GM18498 (cell line): Measurements from ENCODE around the gene CRB1.

Experiments used
- ATAC-seq: cut with Tn5 transposase; IDR thresholded peaks from one replicate; pipeline ENCODE4 v1.9.1; 2021; ENCODE audit warnings: mild to moderate bottlenecking, moderate library complexity; ENCODE audit not compliant: unreplicated experiment

The CRB1 gene

DNA sequence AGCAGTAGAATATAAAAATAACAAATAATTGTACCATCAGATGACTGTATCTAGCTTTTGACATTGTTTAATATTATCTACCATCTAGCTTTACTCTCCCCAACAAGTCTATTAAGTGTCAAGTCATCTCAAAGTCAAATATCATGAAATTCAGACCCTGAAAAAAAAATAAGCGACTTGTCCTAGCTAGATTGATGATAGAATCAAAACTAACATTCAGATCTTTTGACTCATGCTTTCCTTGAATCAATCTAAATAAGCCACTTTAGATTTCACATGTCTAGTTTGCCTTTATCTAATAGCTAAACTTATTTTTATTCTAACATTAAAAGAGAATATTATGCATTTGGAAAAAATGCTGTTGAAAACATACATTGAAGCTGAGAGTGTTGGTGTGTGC, 35.4 kb downstream of the CRB1 start:
- no peak for ATAC-seq

GRCh38 chr1:197304638-197305200, 36.7 kb downstream of the CRB1 start:
- no peak for ATAC-seq

GRCh38 chr1:197305925-197306324, 37.9 kb downstream of the CRB1 start:
- ATAC-seq = no peak

GRCh38 chr1:197306381-197307062, 38.5 kb downstream of the CRB1 start:
- no peak for ATAC-seq

DNA sequence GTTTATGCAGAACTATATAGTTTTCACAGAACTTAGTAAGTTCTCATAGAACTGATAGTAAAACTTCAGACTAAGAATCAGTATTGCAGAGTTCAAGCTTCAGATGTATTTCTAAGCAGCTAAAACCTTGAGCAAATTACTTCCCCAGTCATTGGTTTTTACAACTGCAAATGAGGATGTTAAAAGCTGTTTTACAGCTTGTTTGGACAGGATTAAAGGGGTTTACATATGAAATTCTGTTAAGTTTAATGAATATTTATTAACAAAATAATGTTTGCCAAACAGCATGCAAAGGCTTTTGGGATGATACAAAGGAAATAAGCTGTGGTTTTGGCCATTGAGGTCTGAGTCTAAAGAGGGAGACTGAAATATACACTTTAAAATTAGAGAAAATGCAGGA, 39.1 kb downstream of the CRB1 start:
- ATAC-seq = no peak

- no peak for ATAC-seq
Observed at GRCh38 chr1:197307551-197307950, 39.5 kb downstream of the CRB1 start.

DNA sequence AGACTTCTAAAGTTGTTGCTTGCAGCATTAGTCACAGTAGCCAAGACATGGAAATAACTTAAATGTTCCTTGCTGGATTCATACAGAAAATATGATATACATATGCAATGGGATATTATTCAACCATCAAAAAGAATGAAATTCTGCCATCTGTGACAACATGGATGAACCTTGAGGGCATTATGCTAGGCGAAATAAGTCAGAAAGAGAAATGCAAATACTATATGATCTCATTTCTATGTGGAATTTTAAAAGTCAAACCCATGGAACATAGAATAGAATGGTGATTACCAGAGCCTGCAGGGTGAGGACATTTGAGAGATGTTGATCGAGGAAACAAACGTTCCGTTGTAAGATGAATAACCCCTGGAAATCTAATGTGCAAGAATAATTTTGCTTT, 43.0 kb downstream of the CRB1 start:
- no peak for ATAC-seq

- no peak for ATAC-seq
Observed at GRCh38 chr1:197312163-197312562, 44.1 kb downstream of the CRB1 start.

GRCh38 chr1:197313713-197314112, 45.7 kb downstream of the CRB1 start:
- ATAC-seq = no peak

- no peak for ATAC-seq
Observed at GRCh38 chr1:197314682-197315081, 46.6 kb downstream of the CRB1 start.

- no peak for ATAC-seq
Observed at GRCh38 chr1:197319631-197320030, 51.6 kb downstream of the CRB1 start.

DNA sequence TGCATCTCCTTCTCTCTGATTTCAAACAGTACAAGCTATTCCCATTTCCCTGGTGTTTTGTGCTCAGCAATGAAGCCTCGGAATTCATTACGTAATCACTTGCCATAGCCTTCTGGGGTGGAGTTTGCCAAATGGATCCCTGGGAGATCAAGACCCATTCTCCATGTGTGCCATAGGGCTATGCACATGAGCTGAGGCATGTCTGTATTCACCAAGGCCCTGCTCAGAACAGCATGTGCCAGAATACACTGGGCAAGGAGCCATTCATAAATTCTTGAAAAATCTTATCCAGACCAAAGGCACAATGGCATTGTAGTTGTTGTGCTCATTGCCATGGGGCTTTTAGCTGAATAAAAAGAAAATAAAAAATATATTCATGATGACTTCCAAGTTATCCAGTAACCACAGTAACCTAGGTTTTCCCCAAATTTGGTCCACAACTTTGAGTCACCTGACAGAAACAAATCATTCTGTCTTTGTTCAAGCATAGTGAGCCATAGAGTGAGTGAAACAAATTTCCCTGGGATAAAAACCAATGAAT, 53.0 kb downstream of the CRB1 start:
- no peak for ATAC-seq

GRCh38 chr1:197321811-197322210, 53.8 kb downstream of the CRB1 start:
- ATAC-seq = no peak

GRCh38 chr1:197327776-197328364, 59.8 kb downstream of the CRB1 start:
- ATAC-seq = peak; percentile 56

- no peak for ATAC-seq
Observed at GRCh38 chr1:197330213-197330612, 62.2 kb downstream of the CRB1 start.

DNA sequence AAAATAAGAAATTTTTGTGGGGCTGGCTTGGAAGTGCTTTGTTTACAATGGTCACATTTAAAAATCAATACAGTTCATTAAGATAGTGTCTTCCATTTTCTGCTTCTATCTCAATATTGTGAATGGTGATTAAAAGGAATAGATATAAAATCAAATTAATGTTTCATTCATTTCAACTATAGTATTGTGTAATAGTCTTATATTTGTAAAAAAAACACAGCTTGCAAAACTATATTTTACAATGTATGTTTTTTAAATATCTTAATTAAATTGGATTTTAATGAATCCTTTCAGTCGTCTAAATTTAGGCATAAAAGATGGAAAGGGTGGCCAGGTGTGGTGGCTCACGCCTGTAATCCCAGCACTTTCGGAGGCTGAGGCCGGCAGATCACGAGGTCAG, 63.5 kb downstream of the CRB1 start:
- no peak for ATAC-seq

DNA sequence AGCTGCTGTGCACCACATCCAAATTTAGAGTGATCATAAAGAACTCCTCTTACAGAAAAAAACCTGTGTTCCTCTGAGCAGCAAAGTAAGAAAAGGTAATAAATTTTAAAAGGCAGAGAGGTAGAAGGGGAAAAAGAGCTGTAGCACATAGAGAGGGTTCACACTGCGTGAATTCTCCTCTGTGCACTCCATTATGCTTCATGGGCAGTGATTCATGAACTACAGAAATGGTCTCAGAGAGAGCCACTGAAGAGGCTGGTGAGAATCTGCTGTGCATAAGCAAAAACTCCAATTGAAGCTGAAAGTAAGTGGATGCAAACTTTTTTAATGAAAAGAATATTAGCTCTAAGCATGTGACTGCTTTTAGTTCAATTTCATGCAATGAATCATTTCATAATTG, 65.0 kb downstream of the CRB1 start:
- ATAC-seq = no peak

GRCh38 chr1:197336571-197336970, 68.5 kb downstream of the CRB1 start:
- ATAC-seq = no peak

- no peak for ATAC-seq
Observed at GRCh38 chr1:197339106-197340060, 71.3 kb downstream of the CRB1 start.

GRCh38 chr1:197341626-197342025, 73.6 kb downstream of the CRB1 start:
- no peak for ATAC-seq

DNA sequence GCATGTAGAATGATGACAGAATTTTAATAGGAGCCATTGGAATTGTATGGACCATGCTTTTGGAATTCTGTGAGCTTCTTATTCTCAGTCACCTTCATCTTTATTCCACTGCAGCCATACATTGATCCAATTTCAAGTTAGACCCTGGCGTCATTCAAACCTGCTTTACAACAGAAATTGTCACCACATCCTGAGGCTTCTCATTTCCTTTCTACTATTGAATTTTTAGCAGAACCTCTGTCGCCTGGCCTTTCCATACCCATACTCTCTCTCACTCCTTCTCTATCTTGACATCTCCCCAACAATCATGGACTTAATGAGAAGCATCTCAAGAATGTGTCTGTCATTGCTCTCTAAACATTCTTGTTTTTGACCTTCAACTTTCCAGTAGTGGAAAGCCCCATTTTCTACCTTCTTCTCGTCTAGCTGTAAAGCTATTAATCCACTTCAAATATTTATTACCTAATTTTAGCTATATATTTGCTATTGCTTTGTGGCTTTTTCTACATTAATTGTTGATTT, 74.1 kb downstream of the CRB1 start:
- ATAC-seq = no peak
